Medulla oblongata (tissue), 1 donor: ENCODE measurements around the gene DACT2.

ENCODE experiments used
- DNase-seq: peaks from one replicate; pipeline ENCODE4 v3.0.0-alpha.2; 2015; ENCODE audit errors: extremely low spot score

Gene DACT2

DNA sequence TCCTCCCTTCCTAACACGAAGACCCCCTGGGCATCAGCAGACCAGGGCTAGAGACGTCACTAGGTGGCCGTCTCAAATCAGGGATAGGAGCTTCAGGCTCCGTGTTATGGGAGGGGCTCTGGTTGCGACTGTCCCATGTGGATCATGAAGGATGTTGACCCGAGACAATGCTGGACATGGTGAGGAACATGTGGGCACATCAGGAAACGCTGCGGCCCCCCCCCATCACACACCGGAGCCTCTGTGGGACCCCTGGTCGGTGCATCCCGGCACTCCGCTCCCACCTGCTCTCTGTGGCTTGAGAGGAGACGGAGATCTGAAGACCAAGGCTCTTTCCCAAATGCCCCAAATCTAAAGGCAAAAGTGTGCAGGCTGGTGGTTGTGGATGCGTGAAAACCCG lies 54.2 kb downstream of the DACT2 start:
- DNase-seq = no peak

- no peak for DNase-seq
Measured at GRCh38 chr6:168264593-168265335, 54.8 kb downstream of the DACT2 start.

DNA sequence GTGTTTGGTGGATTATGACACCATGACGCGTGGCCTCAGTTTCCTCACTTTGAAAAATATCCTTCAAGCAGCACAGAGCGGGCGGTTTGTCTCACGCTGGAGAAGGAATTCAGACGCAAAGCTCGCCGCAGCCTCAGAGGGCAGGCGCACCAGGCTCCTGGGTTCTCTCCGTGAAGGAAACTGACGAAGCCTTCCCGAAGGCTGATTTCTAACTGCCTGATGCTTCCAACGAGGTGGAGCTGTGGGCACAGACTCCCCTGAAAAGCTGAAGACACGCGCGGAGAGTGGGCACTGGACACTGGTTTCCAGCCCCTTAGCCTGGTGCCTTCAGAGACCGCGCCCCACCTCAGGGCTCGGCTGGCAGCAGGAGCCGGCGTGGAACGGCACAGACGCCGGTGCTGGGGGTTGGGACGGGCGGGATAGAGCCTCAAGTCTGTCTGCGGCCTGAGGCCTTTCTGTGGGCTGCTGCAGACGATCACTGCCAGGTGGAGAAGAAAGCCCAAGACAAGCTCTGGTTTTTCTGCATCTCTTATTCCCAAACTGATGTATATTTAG lies 56.1 kb downstream of the DACT2 start:
- DNase-seq = no peak

DNA sequence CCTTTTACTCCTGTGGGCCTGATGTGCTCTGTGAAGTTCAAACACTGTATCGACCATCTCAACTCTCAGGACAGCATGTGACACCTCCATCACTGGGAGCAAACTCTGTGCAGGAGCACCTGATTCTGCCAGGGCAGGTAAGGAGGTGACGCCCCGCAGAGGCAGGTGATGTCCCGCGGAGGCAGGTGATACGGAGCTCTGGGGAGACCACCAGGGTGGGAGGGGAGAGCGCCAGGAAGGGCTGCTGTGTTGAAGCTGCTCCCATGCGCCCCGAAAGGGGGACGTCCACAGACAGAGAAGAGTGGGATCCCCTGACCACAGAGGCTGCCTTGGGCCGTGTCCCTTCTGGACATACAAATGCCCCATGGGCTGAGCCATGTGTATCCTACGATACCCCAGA lies 58.3 kb downstream of the DACT2 start:
- no peak for DNase-seq

DNA sequence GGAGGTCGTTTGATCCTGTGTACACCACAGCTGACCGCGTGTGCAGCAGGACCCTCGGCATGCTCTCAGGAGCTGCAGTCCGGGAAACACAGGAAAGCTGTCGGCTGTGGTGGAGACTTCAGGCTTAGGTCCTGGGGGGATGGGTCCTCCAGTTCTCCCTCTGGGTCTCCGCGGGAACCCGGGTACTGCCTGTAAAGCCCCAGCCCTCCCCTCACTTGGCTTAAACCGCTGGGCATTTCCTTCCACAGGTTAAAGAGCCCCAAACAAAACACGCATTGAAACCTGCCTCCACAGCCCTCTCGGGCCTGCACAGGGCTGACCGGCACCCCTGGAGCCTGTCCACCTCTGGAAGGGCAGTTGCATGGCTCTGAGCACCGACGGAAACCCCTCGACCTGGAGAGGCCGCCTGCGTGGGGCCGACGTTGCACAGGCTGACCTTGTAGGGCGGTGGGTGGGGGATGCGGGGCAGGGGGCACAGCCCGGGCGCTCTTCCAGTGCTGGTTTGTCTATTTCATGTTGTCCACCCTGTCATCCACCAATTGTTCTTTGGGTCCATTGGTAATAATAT lies 59.1 kb downstream of the DACT2 start:
- no peak for DNase-seq

GRCh38 chr6:168258795-168259194 lies 60.8 kb downstream of the DACT2 start:
- DNase-seq = no peak

DNA sequence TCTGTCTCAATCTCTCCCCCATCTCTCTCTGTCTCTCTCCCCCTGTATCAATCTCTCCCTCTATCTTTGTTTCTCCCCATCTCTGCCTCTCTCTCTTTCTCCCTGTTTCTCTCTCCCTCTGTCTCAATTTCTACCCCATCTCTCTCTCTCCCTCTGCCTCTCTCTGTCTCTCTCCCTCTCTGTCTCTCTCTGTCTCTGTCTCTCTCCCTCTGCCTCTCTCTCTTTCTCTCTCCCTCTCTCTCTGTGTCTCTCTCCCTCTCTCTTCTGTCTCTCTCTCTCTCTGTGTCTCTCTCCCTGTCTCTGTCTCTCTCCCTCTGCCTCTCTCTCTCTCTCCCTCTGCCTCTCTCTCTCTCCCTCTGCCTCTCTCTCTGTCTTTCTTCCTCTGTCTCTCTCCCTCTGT lies 62.6 kb downstream of the DACT2 start:
- DNase-seq = no peak
